CD14-positive monocyte (primary cell): Measurements from ENCODE around the gene BCL3. TPM values are rescaled to one million over a fixed set of nuclear protein-coding genes. Genes with fewer than 3 reads are reported as not detected.

ENCODE experiments used
- DNase-seq, 3 donors: peaks; one replicate each; pipeline ENCODE4 v3.0.0-alpha.2; 2011 to 2022
- H2AFZ ChIP-seq: 2 replicates; pipeline ENCODE4 v1.6.0; 2012; ENCODE audit warnings: mild to moderate bottlenecking, low read depth, low read length, inconsistent platforms; ENCODE audit not compliant: insufficient read depth, poor library complexity, severe bottlenecking
- H3K27ac ChIP-seq, 2 donors: 1 replicate in 1 of 2; 2 replicates in 1 of 2; pipeline ENCODE4 v1.5.1; 2012 to 2013; ENCODE audit warnings: low read length in 2 of 2, control low read depth in 1 of 2, inconsistent platforms in 1 of 2, low read depth in 1 of 2, mild to moderate bottlenecking in 1 of 2
- H3K27me3 ChIP-seq, 2 donors: one replicate each; pipeline versions ENCODE4 v1.6.0 to v1.6.1; 2011 to 2013; ENCODE audit warnings: low read length in 2 of 2; ENCODE audit not compliant: control insufficient read depth in 2 of 2, insufficient read depth in 2 of 2
- H3K36me3 ChIP-seq, 2 donors: replicated peaks in 1 of 2; 1 replicate in 1 of 2; 2 replicates in 1 of 2; pipeline versions ENCODE4 v1.5.1 to v1.6.1; 2012 to 2013; ENCODE audit warnings: low read length in 2 of 2, control low read depth in 1 of 2, inconsistent platforms in 1 of 2, mild to moderate bottlenecking in 1 of 2; ENCODE audit not compliant: insufficient read depth in 2 of 2, control insufficient read depth in 1 of 2
- H3K4me1 ChIP-seq, 2 donors: 1 replicate in 1 of 2; 2 replicates in 1 of 2; pipeline versions ENCODE4 v1.5.1 to v1.6.1; 2012 to 2013; ENCODE audit warnings: low read length in 2 of 2, control low read depth in 1 of 2, inconsistent platforms in 1 of 2, mild to moderate bottlenecking in 1 of 2, moderate library complexity in 1 of 2; ENCODE audit not compliant: insufficient read depth in 2 of 2, control insufficient read depth in 1 of 2
- H3K4me2 ChIP-seq: replicated peaks from 2 replicates; pipeline ENCODE3; 2012; ENCODE audit warnings: low read length, moderate library complexity, mild to moderate bottlenecking; ENCODE audit not compliant: poor library complexity, severe bottlenecking; ENCODE audit errors: extremely low read depth
- H3K4me3 ChIP-seq, 3 experiments: fragments of 200-600 bp in 1 of 3; sonication (generic) in 1 of 3; replicated peaks in 1 of 3; 1 replicate in 2 of 3; 2 replicates in 1 of 3; pipeline ENCODE4 v1.5.1; 2011 to 2013; ENCODE audit warnings: low read length in 3 of 3, mild to moderate bottlenecking in 3 of 3, control low read depth in 2 of 3, low read depth in 2 of 3, inconsistent platforms in 1 of 3, moderate library complexity in 1 of 3
- H3K79me2 ChIP-seq: 2 replicates; pipeline ENCODE4 v1.6.0; 2012; ENCODE audit warnings: mild to moderate bottlenecking, control low read depth, inconsistent platforms, low read length, moderate library complexity; ENCODE audit not compliant: insufficient read depth
- H3K9ac ChIP-seq: 2 replicates; pipeline ENCODE4 v1.6.0; 2017; ENCODE audit warnings: low read length, mild to moderate bottlenecking; ENCODE audit not compliant: insufficient read depth, poor library complexity, severe bottlenecking
- H3K9me3 ChIP-seq, 2 donors: replicated peaks in 1 of 2; 1 replicate in 1 of 2; 2 replicates in 1 of 2; pipeline versions ENCODE4 v1.5.1 to v1.6.1; 2012 to 2013; ENCODE audit warnings: low read length in 2 of 2, control low read depth in 1 of 2; ENCODE audit not compliant: control insufficient read depth in 1 of 2, insufficient read depth in 1 of 2
- H4K20me1 ChIP-seq: 2 replicates; pipeline ENCODE4 v1.6.0; 2012; ENCODE audit warnings: mild to moderate bottlenecking, low read length, control low read depth, moderate library complexity; ENCODE audit not compliant: insufficient read depth
- H3K27ac Mint-ChIP-seq, 7 donors: one replicate each; pipeline ENCODE4 v1.8.0; 2020; ENCODE audit warnings: mild to moderate bottlenecking in 7 of 7, mixed read lengths in 7 of 7, moderate library complexity in 6 of 7, inconsistent platforms in 2 of 7
- H3K27me3 Mint-ChIP-seq, 3 donors: one replicate each; pipeline ENCODE4 v1.8.0; 2021 to 2022; ENCODE audit warnings: low read depth in 3 of 3, mild to moderate bottlenecking in 3 of 3, mixed read lengths in 3 of 3, moderate library complexity in 3 of 3, inconsistent platforms in 1 of 3
- H3K36me3 Mint-ChIP-seq, 2 donors: one replicate each; pipeline ENCODE4 v1.8.0; 2020; ENCODE audit warnings: mixed read lengths in 2 of 2, inconsistent platforms in 1 of 2, mild to moderate bottlenecking in 1 of 2
- H3K4me1 Mint-ChIP-seq: one replicate; pipeline ENCODE4 v1.8.0; 2020; ENCODE audit warnings: mild to moderate bottlenecking, mixed read lengths
- H3K4me3 Mint-ChIP-seq, 2 donors: one replicate each; pipeline ENCODE4 v1.8.0; 2020; ENCODE audit warnings: mild to moderate bottlenecking in 2 of 2, mixed read lengths in 2 of 2, moderate library complexity in 1 of 2
- H3K9me3 Mint-ChIP-seq, 7 donors: one replicate each; pipeline ENCODE4 v1.8.0; 2020 to 2022; ENCODE audit warnings: mixed read lengths in 7 of 7, mild to moderate bottlenecking in 6 of 7, moderate library complexity in 6 of 7, inconsistent platforms in 2 of 7
- CTCF ChIP-seq: fragments of 200-600 bp; IDR thresholded peaks from one replicate; pipeline ENCODE4 v1.8.0; 2022; ENCODE audit warnings: antibody characterized with exemption, mild to moderate bottlenecking
- WGBS: methylation state at CpG from one replicate; pipeline ENCODE4 v1.1.5; 2013; ENCODE audit warnings: missing lambda C conversion rate; ENCODE audit not compliant: insufficient coverage; 5-methylcytosine and 5-hydroxymethylcytosine counted together
- intact Hi-C, 2 donors: fragments of 100-400 bp; cut with micrococcal nuclease; formaldehyde crosslinking; loops; one replicate each; pipeline versions ENCODE4 v1.15.0 to v1.15.1; 2023
- polyA plus RNA-seq, 3 donors: library from polyadenylated mRNA; depleted of rRNA in 1 of 3; unstranded in 2 of 3; stranded (reverse) in 1 of 3; fragments of 300-500 nt in 2 of 3; fragments of >200 nt in 1 of 3; fragmentation: Illumina TruSeq in 2 of 3; gene quantifications; 1 replicate in 2 of 3; 2 replicates in 1 of 3; pipeline ENCODE4 v1.2.3, GENCODE V29; 2012 to 2021

Gene BCL3
- polyA plus RNA-seq, 3 donors, result 18.7 to 160 (median 23.1) TPM

DNA sequence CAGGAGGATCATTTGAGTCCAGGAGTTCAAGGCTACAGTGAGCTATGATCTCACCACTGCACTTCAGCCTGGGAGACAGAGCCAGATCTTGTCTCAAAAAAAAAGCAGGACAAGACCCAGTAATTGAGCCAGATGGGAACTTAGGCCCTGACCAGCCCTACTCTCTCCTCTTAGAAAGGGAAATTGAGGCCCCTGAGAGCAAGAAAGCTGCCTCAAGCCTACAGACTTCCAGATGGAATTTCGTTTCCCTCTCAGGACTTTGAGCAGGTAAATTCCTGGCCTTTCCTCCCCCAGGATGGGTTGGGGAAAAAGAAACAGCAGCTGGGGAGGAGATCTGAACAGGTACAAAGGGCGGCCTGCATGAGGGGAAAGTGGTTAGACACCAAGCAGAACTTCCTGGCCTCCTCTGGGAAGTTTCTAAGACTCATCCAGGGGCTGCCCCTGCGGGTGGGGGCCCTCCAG is 3.6 kb upstream of the BCL3 start:
- peaks cover 9% of the 10 kb centered on the region for H4K20me1 ChIP-seq
- no peak for DNase-seq
- peak overlapping the region; percentile 59 to 100 (median 88) for H3K27ac Mint-ChIP-seq
- intact Hi-C loops, result no loop called here
- peak overlapping the region; percentile 10 for H3K4me2 ChIP-seq
- H3K36me3 ChIP-seq, result peaks cover 0 to under 1% of the 10 kb centered on the region in 2 donors
- peaks cover 7 to 8% of the 10 kb centered on the region in 2 donors for H3K36me3 Mint-ChIP-seq
- H3K9me3 ChIP-seq, result no peaks in the 10 kb centered on the region
- 71% methylated on average over 1 of the region's 3 CpGs for WGBS
- H2AFZ ChIP-seq, result no peak overlapping the region
- peak overlapping the region in 1 of 2 donors; percentile 57 for H3K27ac ChIP-seq
- H3K79me2 ChIP-seq, result peaks cover 11% of the 10 kb centered on the region
- no peak overlapping the region for H3K9ac ChIP-seq
- no peak for TF ChIP-seq CTCF
- no peak overlapping the region for H3K4me3 Mint-ChIP-seq
- H3K4me1 Mint-ChIP-seq, result peaks cover 76% of the 10 kb centered on the region
- no peaks in the 10 kb centered on the region for H3K27me3 ChIP-seq
- peaks cover 2 to 9% (median 7%) of the 10 kb centered on the region in 3 donors for H3K27me3 Mint-ChIP-seq
- H3K9me3 Mint-ChIP-seq, result peaks cover 0 to 2% (median 0%) of the 10 kb centered on the region in 7 donors
- peaks cover 83 to 85% of the 10 kb centered on the region in 2 donors for H3K4me1 ChIP-seq
- peak overlapping the region in 1 of 3 experiments; percentile 16 for H3K4me3 ChIP-seq

DNA sequence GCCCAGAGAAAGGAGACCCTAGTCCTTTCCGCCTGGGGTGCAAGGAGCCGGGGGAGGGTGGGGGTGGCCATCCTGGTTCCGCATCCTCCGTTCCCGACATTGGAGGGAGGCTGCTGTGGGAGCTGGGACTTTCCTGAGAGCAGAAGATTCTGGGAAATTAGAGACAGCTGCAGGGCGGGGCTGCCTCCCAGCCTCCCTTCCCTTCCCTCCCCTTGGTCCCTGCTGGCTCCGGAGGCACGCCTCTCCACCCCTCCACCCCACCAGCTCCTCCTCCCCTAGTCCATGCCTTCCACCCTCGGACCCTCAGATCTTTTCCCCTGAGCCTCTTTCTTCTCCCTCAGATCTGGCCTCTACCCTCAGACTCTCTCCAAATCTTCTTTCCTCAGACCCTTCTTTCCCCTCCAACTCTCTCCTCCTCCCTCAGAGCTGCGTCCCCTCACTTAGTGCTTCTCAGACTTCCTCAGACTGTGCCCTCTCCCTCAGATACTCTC is 3.1 kb upstream of the BCL3 start:
- peaks cover 16% of the 10 kb centered on the region for H3K79me2 ChIP-seq
- H3K27ac ChIP-seq, result peak overlapping the region in 1 of 2 donors; percentile 57
- H3K36me3 Mint-ChIP-seq, result peaks cover 10 to 13% of the 10 kb centered on the region in 2 donors
- H3K4me3 ChIP-seq, result peak overlapping the region in 1 of 3 experiments; percentile 16
- no peaks in the 10 kb centered on the region for H3K9me3 ChIP-seq
- no peak for TF ChIP-seq CTCF
- peak overlapping the region; percentile 10 for H3K4me2 ChIP-seq
- no peaks in the 10 kb centered on the region for H3K27me3 ChIP-seq
- H2AFZ ChIP-seq, result no peak overlapping the region
- H3K27me3 Mint-ChIP-seq, result peaks cover 2 to 9% (median 7%) of the 10 kb centered on the region in 3 donors
- H3K4me3 Mint-ChIP-seq, result no peak overlapping the region
- H3K4me1 ChIP-seq, result peaks cover 83 to 85% of the 10 kb centered on the region in 2 donors
- H3K36me3 ChIP-seq, result peaks cover 0 to 3% of the 10 kb centered on the region in 2 donors
- H3K4me1 Mint-ChIP-seq, result peaks cover 79% of the 10 kb centered on the region
- no peak for DNase-seq
- peaks cover 0 to 2% (median 0%) of the 10 kb centered on the region in 7 donors for H3K9me3 Mint-ChIP-seq
- 42% methylated on average over 6 of the region's 10 CpGs for WGBS
- peaks cover 14% of the 10 kb centered on the region for H4K20me1 ChIP-seq
- peak overlapping the region in 6 of 7 donors; percentile 55 to 100 (median 98) for H3K27ac Mint-ChIP-seq
- intact Hi-C loops, result no loop called here
- no peak overlapping the region for H3K9ac ChIP-seq
